MM.1S (cell line): Measurements from ENCODE around the gene USP6NL.

Experiments
- CTCF ChIP-seq: fragments of 300-600 bp; sonication (generic); IDR thresholded peaks from 2 replicates; pipeline ENCODE4 v1.5.1; 2016; ENCODE audit warnings: antibody characterized with exemption, low read length, mixed read lengths
- EZH2 ChIP-seq: fragments of 300-600 bp; sonication (generic); optimal IDR thresholded peaks from 2 replicates; pipeline ENCODE3; 2017; ENCODE audit warnings: low read depth, mild to moderate bottlenecking, antibody characterized with exemption, low read length, mixed read lengths

DNA sequence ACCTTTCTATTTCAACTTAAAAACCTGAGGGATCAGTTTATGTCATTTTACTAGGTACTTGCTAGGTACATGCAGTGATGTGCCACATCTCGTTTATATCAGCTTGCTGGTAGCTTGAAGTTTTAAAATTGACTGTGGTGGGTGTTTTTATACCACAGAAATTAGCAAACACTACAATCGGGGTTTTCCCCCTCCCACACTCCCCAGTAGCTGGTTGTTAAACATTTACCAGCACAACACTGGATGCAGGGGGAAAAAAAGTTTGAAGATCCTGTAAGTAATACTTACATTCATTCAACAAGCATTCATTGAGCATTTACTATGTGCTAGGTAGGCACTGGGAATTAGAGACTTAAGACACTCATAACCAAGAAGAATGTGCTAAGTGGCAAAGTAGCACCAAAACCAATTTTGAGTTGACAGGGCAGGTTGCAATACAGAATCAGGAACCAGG is 32.6 kb downstream of the USP6NL start:
- TF ChIP-seq CTCF: no peak
- no peak for TF ChIP-seq EZH2
